B cell (primary cell): ENCODE measurements around the gene ANKRD44. TPM values are rescaled to one million over a fixed set of nuclear protein-coding genes. Genes with fewer than 3 reads are reported as not detected.

Experiments
- ATAC-seq: fragments of 200-7000 bp; cut with Tn5 transposase; one replicate; pipeline ENCODE4 v1.10.0; 2021; ENCODE audit warnings: low read depth, mild to moderate bottlenecking, moderate number of reproducible peaks, moderate library complexity
- CTCF ChIA-PET: fragments of 350-600 bp; sonication (Branson Sonifier 250); formaldehyde crosslinking; loops from one replicate; lab custom pipeline; 2021; ENCODE audit warnings: antibody characterized with exemption, inconsistent platforms; lab: Charles Lee
- POLR2A ChIA-PET: fragments of 350-600 bp; sonication (Branson Sonifier 250); formaldehyde crosslinking; loops from one replicate; lab custom pipeline; 2021; ENCODE audit warnings: antibody characterized with exemption; lab: Charles Lee
- DNase-seq: peaks from one replicate; pipeline ENCODE4 v3.0.0; 2013
- H2AFZ ChIP-seq: 2 replicates; pipeline ENCODE4 v1.6.1; 2012; ENCODE audit warnings: mild to moderate bottlenecking, low read depth, low read length; ENCODE audit not compliant: insufficient read depth, poor library complexity, severe bottlenecking
- H3K27ac ChIP-seq, 2 donors: 1 replicate in 1 of 2; 2 replicates in 1 of 2; pipeline ENCODE4 v1.5.1; 2012 to 2013; ENCODE audit warnings: low read length in 2 of 2, mild to moderate bottlenecking in 2 of 2, moderate library complexity in 1 of 2
- H3K27me3 ChIP-seq, 4 experiments: fragments of 200-600 bp in 1 of 4; sonication (generic) in 1 of 4; replicated peaks in 1 of 4; 1 replicate in 2 of 4; 2 replicates in 2 of 4; pipeline versions ENCODE4 v1.6.1 to v1.7.0; 2013 to 2016; ENCODE audit warnings: low read length in 3 of 4, mild to moderate bottlenecking in 2 of 4, mixed read lengths in 1 of 4, moderate library complexity in 1 of 4; ENCODE audit not compliant: insufficient read depth in 4 of 4, control insufficient read depth in 3 of 4; ENCODE audit errors: control extremely low read depth in 1 of 4
- H3K36me3 ChIP-seq, 2 experiments: replicated peaks in 1 of 2; 1 replicate in 1 of 2; 2 replicates in 1 of 2; pipeline versions ENCODE4 v1.6.1 to v1.7.1; 2013; ENCODE audit warnings: low read length in 1 of 2; ENCODE audit not compliant: insufficient read depth in 2 of 2, control insufficient read depth in 1 of 2; ENCODE audit errors: control extremely low read depth in 1 of 2, extremely low read depth in 1 of 2
- H3K4me1 ChIP-seq, 2 donors: fragments of 200-600 bp in 1 of 2; sonication (generic) in 1 of 2; 1 replicate in 1 of 2; 2 replicates in 1 of 2; pipeline versions ENCODE4 v1.5.1 to v1.6.1; 2013 to 2017; ENCODE audit warnings: low read length in 2 of 2; ENCODE audit not compliant: control insufficient read depth in 2 of 2, insufficient read depth in 2 of 2
- H3K4me2 ChIP-seq: replicated peaks from 2 replicates; pipeline ENCODE3; 2012; ENCODE audit warnings: mild to moderate bottlenecking, low read depth, low read length; ENCODE audit not compliant: poor library complexity, severe bottlenecking
- H3K4me3 ChIP-seq, 5 experiments: fragments of 200-600 bp in 1 of 5; sonication (generic) in 1 of 5; 1 replicate in 3 of 5; 2 replicates in 2 of 5; pipeline versions ENCODE4 v1.5.1 to v1.7.0; 2011 to 2016; ENCODE audit warnings: low read length in 4 of 5, mild to moderate bottlenecking in 4 of 5, low read depth in 2 of 5, control low read depth in 1 of 5, moderate library complexity in 1 of 5; ENCODE audit not compliant: insufficient read depth in 1 of 5; ENCODE audit errors: control extremely low read depth in 1 of 5, extremely low read depth in 1 of 5
- H3K79me2 ChIP-seq: fragments of 200-600 bp; sonication (generic); one replicate; pipeline ENCODE4 v1.6.0; 2016; ENCODE audit warnings: low read length; ENCODE audit not compliant: control insufficient read depth, insufficient read depth
- H3K9ac ChIP-seq: fragments of 200-600 bp; sonication (generic); 2 replicates; pipeline ENCODE4 v1.6.1; 2017; ENCODE audit warnings: mild to moderate bottlenecking, low read length, moderate library complexity
- H3K9me3 ChIP-seq, 3 donors: one replicate each; pipeline versions ENCODE4 v1.6.1 to v1.7.1; 2013; ENCODE audit warnings: low read length in 2 of 3; ENCODE audit not compliant: control insufficient read depth in 2 of 3, insufficient read depth in 1 of 3; ENCODE audit errors: control extremely low read depth in 1 of 3
- H4K20me1 ChIP-seq: 2 replicates; pipeline ENCODE4 v1.6.0; 2012; ENCODE audit warnings: mild to moderate bottlenecking, low read length; ENCODE audit not compliant: insufficient read depth, control insufficient read depth, poor library complexity, severe bottlenecking
- H3K27ac Mint-ChIP-seq: one replicate; pipeline ENCODE4 v1.8.0; 2021; ENCODE audit warnings: mixed read lengths
- H3K27me3 Mint-ChIP-seq: one replicate; pipeline ENCODE4 v1.8.0; 2021; ENCODE audit warnings: mixed read lengths
- H3K4me1 Mint-ChIP-seq: one replicate; pipeline ENCODE4 v1.8.0; 2021; ENCODE audit warnings: mixed read lengths
- H3K4me3 Mint-ChIP-seq: one replicate; pipeline ENCODE4 v1.8.0; 2021; ENCODE audit warnings: mixed read lengths
- H3K9me3 Mint-ChIP-seq: one replicate; pipeline ENCODE4 v1.8.0; 2022; ENCODE audit warnings: mixed read lengths; ENCODE audit not compliant: insufficient read depth
- CTCF ChIP-seq: fragments of 200-600 bp; IDR thresholded peaks from one replicate; pipeline ENCODE4 v1.8.0; 2022; ENCODE audit warnings: antibody characterized with exemption, mild to moderate bottlenecking
- EZH2 ChIP-seq: IDR thresholded peaks from 2 replicates; pipeline ENCODE4 v1.6.1; 2012; ENCODE audit warnings: borderline replicate concordance, low read depth, mild to moderate bottlenecking, moderate library complexity, low read length; ENCODE audit not compliant: insufficient read depth, poor library complexity, severe bottlenecking
- WGBS: methylation state at CpG from one replicate; pipeline ENCODE4 v1.1.5; 2013; ENCODE audit warnings: missing lambda C conversion rate; ENCODE audit not compliant: insufficient coverage; 5-methylcytosine and 5-hydroxymethylcytosine counted together
- intact Hi-C: fragments of 100-400 bp; cut with micrococcal nuclease; formaldehyde crosslinking; loops from one replicate; pipeline ENCODE4 v1.10.0; 2022
- polyA plus RNA-seq: library from polyadenylated mRNA; depleted of rRNA; stranded (reverse); fragments of >200 nt; gene quantifications from 2 replicates; pipeline ENCODE4 v1.2.3, GENCODE V29; 2012
- total RNA-seq, 2 donors: library from RNA; stranded (reverse); fragments of 120-200 nt in 1 of 2; gene quantifications; 1 replicate in 1 of 2; 2 replicates in 1 of 2; pipeline versions ENCODE4 v1.2.3 to v1.2.4, GENCODE V29; 2013 to 2022

ANKRD44 gene
- total and polyA plus RNA-seq, 2 donors (not counting 1 experiment from before 2014, with no cell fraction given): 92.6 to 457 TPM

- intact Hi-C loops: no loop called here
- ChIA-PET POLR2A (no interaction called here), CTCF (no interaction called here)
- H3K9me3 Mint-ChIP-seq: peaks cover 1% of the 10 kb centered on the region
- Histone ChIP-seq H3K27ac (no peak overlapping the region), H3K4me1 (no peaks in the 10 kb centered on the region), H3K36me3 (no peaks in the 10 kb centered on the region), H3K27me3 (no peaks in the 10 kb centered on the region), H3K4me3 (no peak overlapping the region), H3K4me2 (no peak overlapping the region), H2AFZ (no peak overlapping the region), H4K20me1 (no peaks in the 10 kb centered on the region), H3K79me2 (no peaks in the 10 kb centered on the region), H3K9ac (no peak overlapping the region), H3K9me3 (peaks cover 0 to 4% (median 1%) of the 10 kb centered on the region in 3 donors)
- no peaks in the 10 kb centered on the region for H3K27me3 Mint-ChIP-seq
- ATAC-seq (no peak), DNase-seq (no peak)
- no CpG with 5 or more reads among the region's 2 CpGs for WGBS
- H3K27ac Mint-ChIP-seq: no peak overlapping the region
- no peaks in the 10 kb centered on the region for H3K4me1 Mint-ChIP-seq
- no peak overlapping the region for H3K4me3 Mint-ChIP-seq
- TF ChIP-seq CTCF: no peak
- no peak for TF ChIP-seq EZH2
Observed at GRCh38 chr2:196977507-196977906, 333.1 kb downstream of the ANKRD44 start.

DNA sequence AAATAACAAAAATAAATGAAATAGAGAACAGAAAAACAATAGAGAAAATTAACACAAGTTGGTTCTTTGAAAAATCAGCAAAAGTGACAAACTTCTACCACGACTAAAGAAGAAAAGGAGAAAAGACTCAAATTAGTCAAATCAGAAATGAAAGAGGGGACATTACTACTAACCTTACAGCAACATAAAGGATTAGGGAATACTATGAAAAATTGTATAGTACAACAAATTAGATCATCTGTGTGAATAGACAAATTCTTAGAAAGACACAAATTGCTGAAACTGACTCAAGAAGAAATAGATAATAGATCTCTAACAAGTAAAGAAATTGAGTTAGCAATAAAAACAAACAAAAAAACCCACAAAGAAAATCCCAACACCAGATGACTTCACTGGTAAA is 335.6 kb downstream of the ANKRD44 start:
- Histone ChIP-seq H4K20me1 (no peaks in the 10 kb centered on the region), H3K36me3 (no peaks in the 10 kb centered on the region), H3K27me3 (no peaks in the 10 kb centered on the region), H3K4me1 (no peaks in the 10 kb centered on the region), H3K4me2 (no peak overlapping the region), H3K9me3 (peaks cover 0 to 4% (median 1%) of the 10 kb centered on the region in 3 donors), H2AFZ (no peak overlapping the region), H3K9ac (no peak overlapping the region), H3K27ac (no peak overlapping the region), H3K79me2 (no peaks in the 10 kb centered on the region), H3K4me3 (no peak overlapping the region)
- no CpG with 5 or more reads among the region's 1 CpG for WGBS
- H3K27me3 Mint-ChIP-seq: no peaks in the 10 kb centered on the region
- POLR2A ChIA-PET: no interaction called here
- no peaks in the 10 kb centered on the region for H3K4me1 Mint-ChIP-seq
- DNase-seq (no peak), ATAC-seq (no peak)
- H3K27ac Mint-ChIP-seq: no peak overlapping the region
- intact Hi-C loops: no loop called here
- no peaks in the 10 kb centered on the region for H3K9me3 Mint-ChIP-seq
- no peak overlapping the region for H3K4me3 Mint-ChIP-seq
- CTCF ChIA-PET: no interaction called here
- TF ChIP-seq EZH2 (no peak), CTCF (no peak)
